ENCODE measurements around the gene SLC16A2. TPM values are rescaled to one million over a fixed set of nuclear protein-coding genes. Genes with fewer than 3 reads are reported as not detected.

Gene SLC16A2
- total RNA-seq, 4 donors from 2014 or later: 1.3 to 2.4 (median 2.1) TPM

GRCh38 chrX:74523870-74524735 lies 102.8 kb downstream of the SLC16A2 start:
- no peak overlapping the region for H3K27ac ChIP-seq
- no peaks in the 10 kb centered on the region for H3K4me1 ChIP-seq
- H3K9me3 ChIP-seq: no peaks in the 10 kb centered on the region
- no peaks in the 10 kb centered on the region for H3K36me3 ChIP-seq
- ATAC-seq (no peak), DNase-seq (no peak)
- H3K27me3 ChIP-seq: no peaks in the 10 kb centered on the region
- no peak for TF ChIP-seq POLR2A (IDR thresholded peaks at IDR 0.05)
- TF ChIP-seq, protein P1, sequence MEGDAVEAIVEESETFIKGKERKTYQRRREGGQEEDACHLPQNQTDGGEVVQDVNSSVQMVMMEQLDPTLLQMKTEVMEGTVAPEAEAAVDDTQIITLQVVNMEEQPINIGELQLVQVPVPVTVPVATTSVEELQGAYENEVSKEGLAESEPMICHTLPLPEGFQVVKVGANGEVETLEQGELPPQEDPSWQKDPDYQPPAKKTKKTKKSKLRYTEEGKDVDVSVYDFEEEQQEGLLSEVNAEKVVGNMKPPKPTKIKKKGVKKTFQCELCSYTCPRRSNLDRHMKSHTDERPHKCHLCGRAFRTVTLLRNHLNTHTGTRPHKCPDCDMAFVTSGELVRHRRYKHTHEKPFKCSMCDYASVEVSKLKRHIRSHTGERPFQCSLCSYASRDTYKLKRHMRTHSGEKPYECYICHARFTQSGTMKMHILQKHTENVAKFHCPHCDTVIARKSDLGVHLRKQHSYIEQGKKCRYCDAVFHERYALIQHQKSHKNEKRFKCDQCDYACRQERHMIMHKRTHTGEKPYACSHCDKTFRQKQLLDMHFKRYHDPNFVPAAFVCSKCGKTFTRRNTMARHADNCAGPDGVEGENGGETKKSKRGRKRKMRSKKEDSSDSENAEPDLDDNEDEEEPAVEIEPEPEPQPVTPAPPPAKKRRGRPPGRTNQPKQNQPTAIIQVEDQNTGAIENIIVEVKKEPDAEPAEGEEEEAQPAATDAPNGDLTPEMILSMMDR (IDR thresholded peaks at IDR 0.05 in 4 of 5, conservative IDR thresholded peaks at IDR 0.05 in 1 of 5): no peak
- no peak overlapping the region for H3K4me3 ChIP-seq
- intact Hi-C loops (cut with DNase I; ENCODE audit: low total_unique reads): no loop called here
- in situ Hi-C loops (cut with MboI; ENCODE audit: low sequenced_read_pairs in 4 of 4): no loop called here

GRCh38 chrX:74525116-74525515 lies 103.8 kb downstream of the SLC16A2 start:
- no peak overlapping the region for H3K27ac ChIP-seq
- H3K4me3 ChIP-seq: no peak overlapping the region
- no peaks in the 10 kb centered on the region for H3K27me3 ChIP-seq
- H3K36me3 ChIP-seq: no peaks in the 10 kb centered on the region
- H3K4me1 ChIP-seq: no peaks in the 10 kb centered on the region
- ATAC-seq (no peak), DNase-seq (no peak)
- no peak for TF ChIP-seq POLR2A (IDR thresholded peaks at IDR 0.05)
- TF ChIP-seq, protein P1 (IDR thresholded peaks at IDR 0.05 in 4 of 5, conservative IDR thresholded peaks at IDR 0.05 in 1 of 5): no peak
- no peaks in the 10 kb centered on the region for H3K9me3 ChIP-seq
- intact Hi-C loops (cut with DNase I; ENCODE audit: low total_unique reads): no loop called here
- in situ Hi-C loops (cut with MboI; ENCODE audit: low sequenced_read_pairs in 4 of 4): loop anchor here in 3 of 4 donors (25.0 kb wide), 2 partner anchors 138 to 663 kb away; partner anchors contain the start of gene XIST (in 2 of the 3)

- Histone ChIP-seq H3K27me3 (no peaks in the 10 kb centered on the region), H3K4me3 (no peak overlapping the region), H3K27ac (no peak overlapping the region), H3K36me3 (no peaks in the 10 kb centered on the region), H3K4me1 (no peaks in the 10 kb centered on the region), H3K9me3 (no peaks in the 10 kb centered on the region)
- in situ Hi-C loops (cut with MboI; ENCODE audit: low sequenced_read_pairs in 4 of 4): loop anchor here in 3 of 4 donors (25.0 kb wide), 2 partner anchors 139 to 664 kb away; partner anchors contain the start of gene XIST (in 2 of the 3)
- ATAC-seq (no peak), DNase-seq (no peak)
- TF ChIP-seq POLR2A (IDR thresholded peaks at IDR 0.05): no peak
- TF ChIP-seq, protein P1 (IDR thresholded peaks at IDR 0.05 in 4 of 5, conservative IDR thresholded peaks at IDR 0.05 in 1 of 5): no peak
- intact Hi-C loops (cut with DNase I; ENCODE audit: low total_unique reads): no loop called here
Observed at GRCh38 chrX:74526764-74527163, 105.5 kb downstream of the SLC16A2 start.

DNA sequence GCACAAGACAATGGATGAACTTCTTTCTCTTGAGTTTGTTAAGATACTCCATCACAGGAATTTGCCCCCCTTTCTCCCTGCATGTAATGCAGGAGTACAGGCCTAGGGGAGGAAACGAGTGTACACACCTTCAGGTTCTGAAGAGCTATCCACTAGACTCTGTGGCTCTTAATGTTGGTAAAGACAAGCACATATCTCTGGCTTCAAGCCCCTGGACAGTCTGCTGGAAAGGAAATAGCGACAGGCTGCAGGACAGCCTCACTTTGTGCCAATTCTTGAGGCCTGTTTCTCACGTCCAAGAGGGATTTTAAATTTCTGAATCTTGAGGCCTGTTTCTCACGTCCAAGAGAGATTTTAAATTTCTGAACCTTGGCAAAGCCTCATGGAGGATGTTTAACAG lies 106.1 kb downstream of the SLC16A2 start:
- Histone ChIP-seq H3K4me3 (no peak overlapping the region), H3K4me1 (no peaks in the 10 kb centered on the region), H3K36me3 (no peaks in the 10 kb centered on the region), H3K27me3 (no peaks in the 10 kb centered on the region), H3K27ac (no peak overlapping the region), H3K9me3 (no peaks in the 10 kb centered on the region)
- no peak for TF ChIP-seq POLR2A (IDR thresholded peaks at IDR 0.05)
- TF ChIP-seq, protein P1 (IDR thresholded peaks at IDR 0.05 in 4 of 5, conservative IDR thresholded peaks at IDR 0.05 in 1 of 5): no peak
- DNase-seq (no peak), ATAC-seq (no peak)
- intact Hi-C loops (cut with DNase I; ENCODE audit: low total_unique reads): no loop called here
- in situ Hi-C loops (cut with MboI; ENCODE audit: low sequenced_read_pairs in 4 of 4): loop anchor here in 3 of 4 donors (25.0 kb wide), 2 partner anchors 140 to 665 kb away; partner anchors contain the start of gene XIST (in 2 of the 3)

Measured in gastrocnemius medialis (tissue), 4 donors.